ENCODE results near the gene HBB. TPM values are rescaled to one million over a fixed set of nuclear protein-coding genes. Genes with fewer than 3 reads are reported as not detected.

The HBB gene
- total RNA-seq, 4 donors from 2014 or later: 2.8 TPM; not detected in 3

GRCh38 chr11:5235364-5236095, 8.7 kb upstream of the HBB start:
- no peaks in the 10 kb centered on the region for H3K9me3 ChIP-seq
- H3K27ac ChIP-seq: no peak overlapping the region
- no peak for TF ChIP-seq POLR2A (IDR thresholded peaks at IDR 0.05)
- TF ChIP-seq CTCF (IDR thresholded peaks at IDR 0.05): no peak
- no peaks in the 10 kb centered on the region for H3K36me3 ChIP-seq
- DNase-seq: no peak
- H3K27me3 ChIP-seq: no peaks in the 10 kb centered on the region
- no peaks in the 10 kb centered on the region for H3K4me1 ChIP-seq
- H3K4me3 ChIP-seq: no peak overlapping the region

- no peak within 1 kb of the TSS for H3K27ac ChIP-seq
- TF ChIP-seq POLR2A (IDR thresholded peaks at IDR 0.05) (no peak), CTCF (IDR thresholded peaks at IDR 0.05) (no peak)
- H3K4me1 ChIP-seq: no peaks in the 10 kb centered on the region
- DNase-seq: no peak
- H3K36me3 ChIP-seq: no peaks in the 10 kb centered on the region
- H3K4me3 ChIP-seq: no peak within 1 kb of the TSS
- H3K9me3 ChIP-seq: no peaks in the 10 kb centered on the region
- H3K27me3 ChIP-seq: no peaks in the 10 kb centered on the region
These were observed 7.5 kb upstream of the HBB start, which contains the start of gene HBD for GRCh38 chr11:5234381-5234834. Gene HBD (minus strand): TSS chr11:5234483. CDS start chr11:5234433, 50 bp downstream.

GRCh38 chr11:5233307-5233706, 6.4 kb upstream of the HBB start:
- Histone ChIP-seq H3K4me1 (no peaks in the 10 kb centered on the region), H3K36me3 (no peaks in the 10 kb centered on the region), H3K9me3 (no peaks in the 10 kb centered on the region), H3K4me3 (no peak overlapping the region), H3K27me3 (no peaks in the 10 kb centered on the region), H3K27ac (no peak overlapping the region)
- TF ChIP-seq CTCF (IDR thresholded peaks at IDR 0.05) (no peak), POLR2A (IDR thresholded peaks at IDR 0.05) (no peak)
- DNase-seq: no peak

GRCh38 chr11:5232821-5233220, 6.0 kb upstream of the HBB start:
- no peaks in the 10 kb centered on the region for H3K9me3 ChIP-seq
- no peak for TF ChIP-seq CTCF (IDR thresholded peaks at IDR 0.05)
- H3K4me3 ChIP-seq: no peak overlapping the region
- no peaks in the 10 kb centered on the region for H3K27me3 ChIP-seq
- no peak for DNase-seq
- H3K27ac ChIP-seq: no peak overlapping the region
- H3K4me1 ChIP-seq: no peaks in the 10 kb centered on the region
- no peaks in the 10 kb centered on the region for H3K36me3 ChIP-seq

- Histone ChIP-seq H3K9me3 (no peaks in the 10 kb centered on the region), H3K36me3 (no peaks in the 10 kb centered on the region)
- no peak for TF ChIP-seq POLR2A (IDR thresholded peaks at IDR 0.05)
- TF ChIP-seq CTCF (IDR thresholded peaks at IDR 0.05): no peak
These were observed 5.3 kb upstream of the HBB start for GRCh38 chr11:5232176-5232575.

More at GRCh38 chr11:5232176-5232575, 5.3 kb upstream of the HBB start:
- Histone ChIP-seq H3K4me1 (no peaks in the 10 kb centered on the region), H3K27me3 (no peaks in the 10 kb centered on the region), H3K4me3 (no peak overlapping the region), H3K27ac (no peak overlapping the region)
- no peak for DNase-seq
